KMS-11 (cell line): Measurements from ENCODE around the gene POLR3GL.

ENCODE experiments used
- H2AFZ ChIP-seq: fragments of 200-600 bp; sonication (generic); 2 replicates; pipeline ENCODE4 v1.6.1; 2016; ENCODE audit warnings: antibody characterized with exemption, mixed run types, low read depth
- H3K27ac ChIP-seq: fragments of 200-600 bp; sonication (generic); 2 replicates; pipeline ENCODE4 v1.6.1; 2016; ENCODE audit warnings: mild to moderate bottlenecking, mixed run types
- H3K27me3 ChIP-seq: fragments of 200-600 bp; sonication (generic); 2 replicates; pipeline ENCODE4 v1.6.1; 2017; ENCODE audit warnings: mild to moderate bottlenecking, low read depth, mixed run types, moderate library complexity; ENCODE audit not compliant: insufficient read depth
- H3K36me3 ChIP-seq: fragments of 200-600 bp; sonication (generic); 2 replicates; pipeline ENCODE4 v1.6.1; 2017; ENCODE audit warnings: mild to moderate bottlenecking, mixed run types; ENCODE audit not compliant: insufficient read depth
- H3K4me1 ChIP-seq: fragments of 200-600 bp; sonication (generic); 2 replicates; pipeline ENCODE4 v1.6.1; 2016; ENCODE audit warnings: mild to moderate bottlenecking, low read depth, mixed run types; ENCODE audit not compliant: poor library complexity, severe bottlenecking
- H3K4me2 ChIP-seq: fragments of 200-600 bp; sonication (generic); 2 replicates; pipeline ENCODE4 v1.7.0; 2016; ENCODE audit warnings: mild to moderate bottlenecking, mixed run types
- H3K4me3 ChIP-seq: fragments of 200-600 bp; sonication (generic); IDR thresholded peaks from 2 replicates; pipeline ENCODE4 v1.6.1; 2017; ENCODE audit warnings: low read depth, low read length, mixed read lengths; ENCODE audit not compliant: insufficient read depth
- H3K79me2 ChIP-seq: fragments of 200-600 bp; sonication (generic); 2 replicates; pipeline ENCODE4 v1.6.1; 2016; ENCODE audit warnings: low read depth, mixed run types; ENCODE audit not compliant: insufficient read depth
- H3K9ac ChIP-seq: fragments of 200-600 bp; sonication (generic); 2 replicates; pipeline ENCODE4 v1.6.1; 2016; ENCODE audit warnings: mild to moderate bottlenecking, mixed run types
- H4K20me1 ChIP-seq: fragments of 200-600 bp; sonication (generic); 2 replicates; pipeline ENCODE4 v1.6.1; 2016; ENCODE audit warnings: mild to moderate bottlenecking, mixed run types; ENCODE audit not compliant: insufficient read depth
- CTCF ChIP-seq: fragments of 200-600 bp; sonication (generic); conservative IDR thresholded peaks from 2 replicates; pipeline ENCODE4 v1.6.1; 2017; ENCODE audit warnings: low read depth, mild to moderate bottlenecking, antibody characterized with exemption, low read length, moderate library complexity, mixed read lengths

POLR3GL gene

GRCh38 chr1:145959333-145959732, 5.2 kb upstream of the POLR3GL start:
- Histone ChIP-seq H4K20me1 (no peaks in the 10 kb centered on the region), H3K4me2 (no peak overlapping the region; the same call in 1 of the 2 replicates), H3K27ac (no peak overlapping the region), H3K27me3 (no peaks in the 10 kb centered on the region), H3K79me2 (peaks cover 4% of the 10 kb centered on the region; the same call in 1 of the 2 replicates), H3K36me3 (no peaks in the 10 kb centered on the region), H3K4me3 (no peak overlapping the region), H2AFZ (no peak overlapping the region), H3K4me1 (peaks cover 39% of the 10 kb centered on the region), H3K9ac (no peak overlapping the region)
- TF ChIP-seq CTCF: no peak; the same call in 1 of the 2 replicates

GRCh38 chr1:145959957-145960467, 4.5 kb upstream of the POLR3GL start:
- H3K9ac ChIP-seq: no peak overlapping the region

GRCh38 chr1:145960468-145961108, 3.9 kb upstream of the POLR3GL start:
- Histone ChIP-seq H4K20me1 (no peaks in the 10 kb centered on the region), H3K36me3 (no peaks in the 10 kb centered on the region), H3K27ac (no peak overlapping the region), H3K4me1 (peaks cover 46% of the 10 kb centered on the region), H2AFZ (no peak overlapping the region), H3K4me2 (no peak overlapping the region), H3K79me2 (peaks cover 4% of the 10 kb centered on the region; the same call in 1 of the 2 replicates), H3K27me3 (no peaks in the 10 kb centered on the region), H3K9ac (no peak overlapping the region), H3K4me3 (no peak overlapping the region)
- TF ChIP-seq CTCF: no peak

More at GRCh38 chr1:145959957-145960467, 4.5 kb upstream of the POLR3GL start:
- no peaks in the 10 kb centered on the region for H3K36me3 ChIP-seq
- TF ChIP-seq CTCF: no peak
- H3K79me2 ChIP-seq: peaks cover 4% of the 10 kb centered on the region; the same call in 1 of the 2 replicates
- H2AFZ ChIP-seq: no peak overlapping the region
- no peaks in the 10 kb centered on the region for H3K27me3 ChIP-seq
- H4K20me1 ChIP-seq: no peaks in the 10 kb centered on the region
- H3K4me1 ChIP-seq: peaks cover 40% of the 10 kb centered on the region
- H3K27ac ChIP-seq: no peak overlapping the region
- no peak overlapping the region for H3K4me3 ChIP-seq
- H3K4me2 ChIP-seq: no peak overlapping the region

- no peak for TF ChIP-seq CTCF
- Histone ChIP-seq H2AFZ (no peak overlapping the region), H4K20me1 (no peaks in the 10 kb centered on the region), H3K27ac (no peak overlapping the region), H3K9ac (no peak overlapping the region), H3K4me2 (no peak overlapping the region), H3K4me1 (peaks cover 44% of the 10 kb centered on the region), H3K79me2 (peaks cover 4% of the 10 kb centered on the region; the same call in 1 of the 2 replicates), H3K36me3 (no peaks in the 10 kb centered on the region), H3K27me3 (no peaks in the 10 kb centered on the region), H3K4me3 (no peak overlapping the region)
Observed at GRCh38 chr1:145961109-145961424, 3.4 kb upstream of the POLR3GL start.
